GM12878 (cell line): ENCODE data around the gene CDHR4. TPM values are rescaled to one million over a fixed set of nuclear protein-coding genes. Genes with fewer than 3 reads are reported as not detected.

ENCODE experiments used
- CHD4 ChIP-seq: fragments of 200-600 bp; sonication (generic); IDR thresholded peaks from 2 replicates; pipeline ENCODE4 v1.6.1; 2016; ENCODE audit warnings: mild to moderate bottlenecking
- IKZF2 ChIP-seq, 2 experiments: fragments of 450-650 bp; IDR thresholded peaks; 2 replicates each; pipeline ENCODE4 v1.6.1; 2017; ENCODE audit warnings: mild to moderate bottlenecking in 2 of 2, moderate library complexity in 2 of 2
- POU2F2 ChIP-seq: IDR thresholded peaks from 3 replicates; pipeline ENCODE4 v1.6.1; 2011; ENCODE audit warnings: low read depth, mild to moderate bottlenecking, low read length, borderline replicate concordance
- RCOR1 ChIP-seq: conservative IDR thresholded peaks from 2 replicates; pipeline ENCODE4 v1.6.1; 2012; ENCODE audit warnings: low read depth, low read length, improper control_type of control experiment
- SPI1 ChIP-seq: IDR thresholded peaks from 2 replicates; pipeline ENCODE4 v1.6.1; 2011; ENCODE audit warnings: low read depth, mild to moderate bottlenecking, low read length, moderate library complexity, borderline replicate concordance; ENCODE audit not compliant: insufficient read depth
- TARDBP ChIP-seq: IDR thresholded peaks from 2 replicates; pipeline ENCODE4 v1.6.1; 2016; ENCODE audit warnings: borderline replicate concordance
- polyA plus RNA-seq, 11 experiments: library from polyadenylated mRNA; depleted of rRNA in 4 of 11; unstranded in 6 of 11; stranded (reverse) in 5 of 11; fragments of >200 nt; fragmentation: Nextera tagmentation in 4 of 11; fragmentation: Illumina TruSeq in 1 of 11; extraction: Ambion mirVana in 4 of 11; extraction: Trizol in 1 of 11; gene quantifications; 1 replicate in 1 of 11; 2 replicates in 10 of 11; pipeline versions ENCODE4 v1.2.1 to v1.2.3, GENCODE V29; 2011 to 2016; ENCODE audit warnings: inconsistent platforms in 2 of 11, missing spikeins in 2 of 11, low read depth in 1 of 11
- total RNA-seq, 4 experiments: library from RNA; depleted of rRNA in 3 of 4; stranded (reverse); fragments of >200 nt in 3 of 4; fragmentation: Illumina TruSeq in 1 of 4; extraction: Trizol in 1 of 4; gene quantifications; 2 replicates each; pipeline versions ENCODE4 v1.2.1 to v1.2.3, GENCODE V29; 2013 to 2021
- TF ChIP-seq, protein P1 (sequence below): IDR thresholded peaks from 2 replicates; pipeline ENCODE4 v1.6.1; 2012; ENCODE audit warnings: mild to moderate bottlenecking, low read depth, low read length
- TF ChIP-seq, protein P2 (sequence below): IDR thresholded peaks from 2 replicates; pipeline ENCODE4 v1.6.1; 2012; ENCODE audit warnings: low read depth, low read length, improper control_type of control experiment
- TF ChIP-seq, protein P3 (sequence below): IDR thresholded peaks from 2 replicates; pipeline ENCODE4 v1.6.1; 2012; ENCODE audit warnings: low read depth, low read length, improper control_type of control experiment
- TF ChIP-seq, protein P4 (sequence below): fragments of 450-650 bp; IDR thresholded peaks from 2 replicates; pipeline ENCODE4 v1.6.1; 2017; ENCODE audit warnings: mild to moderate bottlenecking, moderate library complexity

CDHR4 gene
- total and polyA plus RNA-seq, 10 of the 15 experiments (the other 5 are each of a cell fraction or from before 2014, with no cell fraction given): not detected

DNA sequence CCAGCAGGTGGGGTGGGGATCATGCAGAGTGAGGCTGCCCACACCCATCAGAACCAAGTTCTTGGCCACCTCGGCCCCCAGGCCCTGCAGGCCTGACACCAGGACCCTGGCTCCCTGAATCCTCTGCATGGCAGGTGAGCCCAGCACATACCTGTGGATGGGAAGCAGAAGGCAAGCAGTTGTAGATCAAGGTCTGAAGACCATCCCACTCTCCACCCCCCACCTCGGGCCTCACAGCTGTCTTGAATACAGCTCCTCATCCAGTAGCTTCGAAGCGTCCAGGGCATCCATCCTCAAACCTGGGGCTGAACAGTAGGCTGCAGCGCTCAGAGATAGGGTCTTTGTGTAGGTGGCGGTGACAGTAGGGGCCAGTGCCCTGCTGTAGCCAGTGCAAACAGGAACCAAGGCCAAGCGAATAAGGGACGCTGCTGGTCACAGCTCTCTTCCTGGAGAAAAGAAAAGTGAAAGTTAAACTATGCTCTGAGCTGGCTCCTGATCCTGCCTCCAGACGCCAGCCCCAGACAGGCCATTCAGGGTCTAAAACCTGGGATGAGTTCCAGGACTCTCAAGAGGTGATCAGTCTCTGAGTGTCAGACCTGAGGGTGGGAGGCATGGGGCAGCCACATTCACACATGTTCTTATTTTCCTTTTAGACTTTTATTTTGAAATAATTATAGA is 14.0 kb upstream of the CDHR4 start, which contains the start of gene UBA7 (continued):
- TF ChIP-seq, protein P1, sequence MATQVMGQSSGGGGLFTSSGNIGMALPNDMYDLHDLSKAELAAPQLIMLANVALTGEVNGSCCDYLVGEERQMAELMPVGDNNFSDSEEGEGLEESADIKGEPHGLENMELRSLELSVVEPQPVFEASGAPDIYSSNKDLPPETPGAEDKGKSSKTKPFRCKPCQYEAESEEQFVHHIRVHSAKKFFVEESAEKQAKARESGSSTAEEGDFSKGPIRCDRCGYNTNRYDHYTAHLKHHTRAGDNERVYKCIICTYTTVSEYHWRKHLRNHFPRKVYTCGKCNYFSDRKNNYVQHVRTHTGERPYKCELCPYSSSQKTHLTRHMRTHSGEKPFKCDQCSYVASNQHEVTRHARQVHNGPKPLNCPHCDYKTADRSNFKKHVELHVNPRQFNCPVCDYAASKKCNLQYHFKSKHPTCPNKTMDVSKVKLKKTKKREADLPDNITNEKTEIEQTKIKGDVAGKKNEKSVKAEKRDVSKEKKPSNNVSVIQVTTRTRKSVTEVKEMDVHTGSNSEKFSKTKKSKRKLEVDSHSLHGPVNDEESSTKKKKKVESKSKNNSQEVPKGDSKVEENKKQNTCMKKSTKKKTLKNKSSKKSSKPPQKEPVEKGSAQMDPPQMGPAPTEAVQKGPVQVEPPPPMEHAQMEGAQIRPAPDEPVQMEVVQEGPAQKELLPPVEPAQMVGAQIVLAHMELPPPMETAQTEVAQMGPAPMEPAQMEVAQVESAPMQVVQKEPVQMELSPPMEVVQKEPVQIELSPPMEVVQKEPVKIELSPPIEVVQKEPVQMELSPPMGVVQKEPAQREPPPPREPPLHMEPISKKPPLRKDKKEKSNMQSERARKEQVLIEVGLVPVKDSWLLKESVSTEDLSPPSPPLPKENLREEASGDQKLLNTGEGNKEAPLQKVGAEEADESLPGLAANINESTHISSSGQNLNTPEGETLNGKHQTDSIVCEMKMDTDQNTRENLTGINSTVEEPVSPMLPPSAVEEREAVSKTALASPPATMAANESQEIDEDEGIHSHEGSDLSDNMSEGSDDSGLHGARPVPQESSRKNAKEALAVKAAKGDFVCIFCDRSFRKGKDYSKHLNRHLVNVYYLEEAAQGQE: 0 out of 2 replicates have a peak, but pooled peaks have one; percentile 9
- TF ChIP-seq, protein P2, sequence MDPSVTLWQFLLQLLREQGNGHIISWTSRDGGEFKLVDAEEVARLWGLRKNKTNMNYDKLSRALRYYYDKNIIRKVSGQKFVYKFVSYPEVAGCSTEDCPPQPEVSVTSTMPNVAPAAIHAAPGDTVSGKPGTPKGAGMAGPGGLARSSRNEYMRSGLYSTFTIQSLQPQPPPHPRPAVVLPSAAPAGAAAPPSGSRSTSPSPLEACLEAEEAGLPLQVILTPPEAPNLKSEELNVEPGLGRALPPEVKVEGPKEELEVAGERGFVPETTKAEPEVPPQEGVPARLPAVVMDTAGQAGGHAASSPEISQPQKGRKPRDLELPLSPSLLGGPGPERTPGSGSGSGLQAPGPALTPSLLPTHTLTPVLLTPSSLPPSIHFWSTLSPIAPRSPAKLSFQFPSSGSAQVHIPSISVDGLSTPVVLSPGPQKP: 0 out of 2 replicates have a peak, but pooled peaks have one; percentile 9
- TF ChIP-seq SPI1 (no peak), CHD4 (no peak), RCOR1 (no peak), IKZF2 (IDR thresholded peaks at IDR 0.05) (peak; percentile 42 to 43; a peak in 2 of 4 replicates), TARDBP (no peak), POU2F2 (peak; percentile 36; the same call in 1 of the 3 replicates)
- TF ChIP-seq, protein P3, sequence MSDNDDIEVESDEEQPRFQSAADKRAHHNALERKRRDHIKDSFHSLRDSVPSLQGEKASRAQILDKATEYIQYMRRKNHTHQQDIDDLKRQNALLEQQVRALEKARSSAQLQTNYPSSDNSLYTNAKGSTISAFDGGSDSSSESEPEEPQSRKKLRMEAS: no peak
- TF ChIP-seq, protein P4, sequence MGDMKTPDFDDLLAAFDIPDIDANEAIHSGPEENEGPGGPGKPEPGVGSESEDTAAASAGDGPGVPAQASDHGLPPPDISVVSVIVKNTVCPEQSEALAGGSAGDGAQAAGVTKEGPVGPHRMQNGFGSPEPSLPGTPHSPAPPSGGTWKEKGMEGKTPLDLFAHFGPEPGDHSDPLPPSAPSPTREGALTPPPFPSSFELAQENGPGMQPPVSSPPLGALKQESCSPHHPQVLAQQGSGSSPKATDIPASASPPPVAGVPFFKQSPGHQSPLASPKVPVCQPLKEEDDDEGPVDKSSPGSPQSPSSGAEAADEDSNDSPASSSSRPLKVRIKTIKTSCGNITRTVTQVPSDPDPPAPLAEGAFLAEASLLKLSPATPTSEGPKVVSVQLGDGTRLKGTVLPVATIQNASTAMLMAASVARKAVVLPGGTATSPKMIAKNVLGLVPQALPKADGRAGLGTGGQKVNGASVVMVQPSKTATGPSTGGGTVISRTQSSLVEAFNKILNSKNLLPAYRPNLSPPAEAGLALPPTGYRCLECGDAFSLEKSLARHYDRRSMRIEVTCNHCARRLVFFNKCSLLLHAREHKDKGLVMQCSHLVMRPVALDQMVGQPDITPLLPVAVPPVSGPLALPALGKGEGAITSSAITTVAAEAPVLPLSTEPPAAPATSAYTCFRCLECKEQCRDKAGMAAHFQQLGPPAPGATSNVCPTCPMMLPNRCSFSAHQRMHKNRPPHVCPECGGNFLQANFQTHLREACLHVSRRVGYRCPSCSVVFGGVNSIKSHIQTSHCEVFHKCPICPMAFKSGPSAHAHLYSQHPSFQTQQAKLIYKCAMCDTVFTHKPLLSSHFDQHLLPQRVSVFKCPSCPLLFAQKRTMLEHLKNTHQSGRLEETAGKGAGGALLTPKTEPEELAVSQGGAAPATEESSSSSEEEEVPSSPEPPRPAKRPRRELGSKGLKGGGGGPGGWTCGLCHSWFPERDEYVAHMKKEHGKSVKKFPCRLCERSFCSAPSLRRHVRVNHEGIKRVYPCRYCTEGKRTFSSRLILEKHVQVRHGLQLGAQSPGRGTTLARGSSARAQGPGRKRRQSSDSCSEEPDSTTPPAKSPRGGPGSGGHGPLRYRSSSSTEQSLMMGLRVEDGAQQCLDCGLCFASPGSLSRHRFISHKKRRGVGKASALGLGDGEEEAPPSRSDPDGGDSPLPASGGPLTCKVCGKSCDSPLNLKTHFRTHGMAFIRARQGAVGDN: no peak; the same call in 1 of the 2 replicates
